Measurements from ENCODE around the gene RANGRF.

DNA sequence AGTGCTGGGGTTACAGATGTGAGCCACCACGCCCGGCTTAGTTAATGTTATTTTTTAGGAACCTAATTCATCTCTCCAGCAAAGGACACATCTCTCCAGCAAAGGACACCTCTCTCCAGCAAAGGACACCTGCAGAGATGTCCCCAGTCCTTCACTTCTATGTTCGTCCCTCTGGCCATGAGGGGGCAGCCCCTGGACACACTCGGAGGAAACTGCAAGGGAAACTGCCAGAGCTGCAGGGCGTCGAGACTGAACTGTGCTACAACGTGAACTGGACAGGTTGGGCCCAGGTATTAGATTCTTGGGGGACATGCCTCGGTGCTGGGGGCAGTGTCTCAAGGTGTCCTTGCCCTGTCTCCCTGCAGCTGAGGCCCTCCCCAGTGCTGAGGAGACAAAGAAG, 34.7 kb upstream of the RANGRF start:
- TF ChIP-seq, protein P1, sequence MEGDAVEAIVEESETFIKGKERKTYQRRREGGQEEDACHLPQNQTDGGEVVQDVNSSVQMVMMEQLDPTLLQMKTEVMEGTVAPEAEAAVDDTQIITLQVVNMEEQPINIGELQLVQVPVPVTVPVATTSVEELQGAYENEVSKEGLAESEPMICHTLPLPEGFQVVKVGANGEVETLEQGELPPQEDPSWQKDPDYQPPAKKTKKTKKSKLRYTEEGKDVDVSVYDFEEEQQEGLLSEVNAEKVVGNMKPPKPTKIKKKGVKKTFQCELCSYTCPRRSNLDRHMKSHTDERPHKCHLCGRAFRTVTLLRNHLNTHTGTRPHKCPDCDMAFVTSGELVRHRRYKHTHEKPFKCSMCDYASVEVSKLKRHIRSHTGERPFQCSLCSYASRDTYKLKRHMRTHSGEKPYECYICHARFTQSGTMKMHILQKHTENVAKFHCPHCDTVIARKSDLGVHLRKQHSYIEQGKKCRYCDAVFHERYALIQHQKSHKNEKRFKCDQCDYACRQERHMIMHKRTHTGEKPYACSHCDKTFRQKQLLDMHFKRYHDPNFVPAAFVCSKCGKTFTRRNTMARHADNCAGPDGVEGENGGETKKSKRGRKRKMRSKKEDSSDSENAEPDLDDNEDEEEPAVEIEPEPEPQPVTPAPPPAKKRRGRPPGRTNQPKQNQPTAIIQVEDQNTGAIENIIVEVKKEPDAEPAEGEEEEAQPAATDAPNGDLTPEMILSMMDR (IDR thresholded peaks at IDR 0.05; ENCODE audit: low read length) = no peak
- no peak for TF ChIP-seq EZH2phosphoT487 (IDR thresholded peaks at IDR 0.05; ENCODE audit: low read length)
